Transverse colon (tissue), 4 donors: ENCODE data around the gene LMAN1. TPM values are rescaled to one million over a fixed set of nuclear protein-coding genes. Genes with fewer than 3 reads are reported as not detected.

Experiments used
- DNase-seq: peaks from one replicate; pipeline ENCODE4 v3.0.0-alpha.2; 2019
- H3K27ac ChIP-seq, 4 donors: fragments of 200-600 bp; sonication (generic); 2 replicates each; pipeline ENCODE4 v1.5.1; 2016 to 2018; ENCODE audit warnings: inconsistent platforms in 4 of 4
- H3K27me3 ChIP-seq: fragments of 200-600 bp; sonication (generic); 2 replicates; pipeline ENCODE4 v1.5.1; 2017; ENCODE audit warnings: inconsistent platforms
- H3K36me3 ChIP-seq, 4 donors: fragments of 200-600 bp; sonication (generic); 2 replicates each; pipeline ENCODE4 v1.5.1; 2017 to 2019; ENCODE audit warnings: inconsistent platforms in 4 of 4
- H3K4me1 ChIP-seq, 4 donors: fragments of 200-600 bp; sonication (generic); 2 replicates each; pipeline ENCODE4 v1.5.1; 2017 to 2020; ENCODE audit warnings: inconsistent platforms in 4 of 4
- H3K4me3 ChIP-seq, 4 donors: fragments of 200-600 bp; sonication (generic); 1 replicate in 1 of 4; 2 replicates in 3 of 4; pipeline versions ENCODE4 v1.5.1 to v1.6.1; 2017 to 2019; ENCODE audit warnings: inconsistent platforms in 4 of 4
- H3K9me3 ChIP-seq, 2 donors: fragments of 200-600 bp; sonication (generic); 2 replicates each; pipeline ENCODE4 v1.5.1; 2017 to 2019; ENCODE audit warnings: inconsistent platforms in 2 of 2
- EP300 ChIP-seq: sonication (generic); formaldehyde crosslinking; IDR thresholded peaks from one replicate; pipeline ENCODE4 v1.6.1; 2017; ENCODE audit warnings: antibody characterized with exemption, low read depth
- POLR2A ChIP-seq: fragments of 450-650 bp; IDR thresholded peaks from one replicate; pipeline ENCODE4 v1.6.1; 2016; ENCODE audit warnings: antibody characterized with exemption, mild to moderate bottlenecking, moderate library complexity
- POLR2AphosphoS5 ChIP-seq, 3 donors: sonication (generic); formaldehyde crosslinking; IDR thresholded peaks; one replicate each; pipeline ENCODE4 v1.6.1; 2016; ENCODE audit warnings: antibody characterized with exemption in 3 of 3
- WGBS, 2 donors: methylation state at CpG; one replicate each; pipeline ENCODE4 v1.1.5; 2018; ENCODE audit warnings: low coverage in 1 of 2; 5-methylcytosine and 5-hydroxymethylcytosine counted together
- in situ Hi-C, 4 donors: fragments of 200-750 bp; cut with MboI; loops; one replicate each; pipeline versions ENCODE4 v1.15.0 to v1.15.1; 2017; ENCODE audit warnings: low sequenced_read_pairs in 3 of 4, low pct_ligation_motif_present in 1 of 4, low pct_unique_long_range_greater_than_20kb in 1 of 4
- intact Hi-C: fragments of 100-400 bp; cut with DNase I; formaldehyde crosslinking; loops from one replicate; pipeline ENCODE4 v1.15.1; 2023; ENCODE audit warnings: low total_unique reads
- total RNA-seq, 4 donors: library from RNA; depleted of rRNA; stranded (reverse); fragments of >200 nt; gene quantifications; one replicate each; pipeline ENCODE4 v1.1.0, GENCODE V29; 2016
- TF ChIP-seq, protein P1 (sequence below), 5 experiments: fragments of 200-600 bp in 3 of 5; fragments of 450-650 bp in 2 of 5; sonication (generic) in 3 of 5; IDR thresholded peaks; 1 replicate in 2 of 5; 2 replicates in 3 of 5; pipeline ENCODE4 v1.5.1; 2016 to 2017; ENCODE audit warnings: antibody characterized with exemption in 5 of 5, inconsistent platforms in 3 of 5, mild to moderate bottlenecking in 2 of 5, moderate library complexity in 1 of 5

LMAN1 gene
- total RNA-seq, 4 donors from 2014 or later, result 27.1 to 80.8 (median 49.0) TPM

DNA sequence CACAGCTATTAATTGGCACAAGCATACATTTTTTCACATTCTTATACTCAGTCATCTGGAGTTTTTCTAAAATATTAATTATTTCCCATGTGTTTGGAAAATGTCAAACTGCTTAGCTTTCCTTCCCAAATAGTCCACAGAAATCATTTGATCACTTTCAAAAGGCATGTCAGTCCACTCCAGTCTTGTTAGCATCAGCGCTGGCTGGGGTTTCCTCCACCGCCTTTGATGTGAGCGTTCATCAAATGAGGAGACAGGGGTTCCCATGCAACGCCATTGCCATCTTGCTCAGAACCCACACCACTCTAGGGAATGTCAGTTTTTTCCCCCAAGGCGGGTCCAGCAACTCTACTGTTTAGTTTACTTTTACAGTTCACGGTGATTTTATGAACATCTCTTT is 72.7 kb downstream of the LMAN1 start:
- Histone ChIP-seq H3K9me3 (no peaks in the 10 kb centered on the region), H3K4me3 (no peak overlapping the region), H3K36me3 (no peaks in the 10 kb centered on the region), H3K4me1 (no peaks in the 10 kb centered on the region), H3K27ac (no peak overlapping the region), H3K27me3 (peaks cover 18% of the 10 kb centered on the region)
- TF ChIP-seq POLR2AphosphoS5 (IDR thresholded peaks at IDR 0.05) (no peak), POLR2A (no peak), EP300 (no peak)
- TF ChIP-seq, protein P1, sequence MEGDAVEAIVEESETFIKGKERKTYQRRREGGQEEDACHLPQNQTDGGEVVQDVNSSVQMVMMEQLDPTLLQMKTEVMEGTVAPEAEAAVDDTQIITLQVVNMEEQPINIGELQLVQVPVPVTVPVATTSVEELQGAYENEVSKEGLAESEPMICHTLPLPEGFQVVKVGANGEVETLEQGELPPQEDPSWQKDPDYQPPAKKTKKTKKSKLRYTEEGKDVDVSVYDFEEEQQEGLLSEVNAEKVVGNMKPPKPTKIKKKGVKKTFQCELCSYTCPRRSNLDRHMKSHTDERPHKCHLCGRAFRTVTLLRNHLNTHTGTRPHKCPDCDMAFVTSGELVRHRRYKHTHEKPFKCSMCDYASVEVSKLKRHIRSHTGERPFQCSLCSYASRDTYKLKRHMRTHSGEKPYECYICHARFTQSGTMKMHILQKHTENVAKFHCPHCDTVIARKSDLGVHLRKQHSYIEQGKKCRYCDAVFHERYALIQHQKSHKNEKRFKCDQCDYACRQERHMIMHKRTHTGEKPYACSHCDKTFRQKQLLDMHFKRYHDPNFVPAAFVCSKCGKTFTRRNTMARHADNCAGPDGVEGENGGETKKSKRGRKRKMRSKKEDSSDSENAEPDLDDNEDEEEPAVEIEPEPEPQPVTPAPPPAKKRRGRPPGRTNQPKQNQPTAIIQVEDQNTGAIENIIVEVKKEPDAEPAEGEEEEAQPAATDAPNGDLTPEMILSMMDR (IDR thresholded peaks at IDR 0.05), result no peak
- WGBS, 2 donors, result 55 to 60% methylated on average over 3 to 6 of the region's 6 CpGs
- DNase-seq, result no peak
- intact Hi-C loops (no loop called here), in situ Hi-C loops (no loop called here)

DNA sequence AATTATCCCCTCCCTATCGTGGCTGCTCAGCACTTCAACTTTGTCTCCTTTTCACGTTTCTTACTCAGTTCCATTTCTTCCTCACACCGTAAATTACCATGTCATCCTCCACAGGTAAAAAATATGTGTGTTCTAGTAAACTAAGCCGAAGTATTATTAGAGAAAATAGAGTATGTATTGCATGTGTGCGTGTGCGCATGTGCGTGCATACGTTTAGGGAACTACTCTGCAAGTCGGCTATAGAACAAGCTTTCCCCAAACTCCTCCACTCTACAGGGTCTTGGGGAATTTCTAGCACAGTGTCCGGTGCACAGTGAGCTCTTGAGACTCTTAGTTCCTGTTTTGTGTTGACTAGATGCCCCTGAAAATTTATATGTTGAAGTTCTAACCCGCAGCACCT is 76.7 kb downstream of the LMAN1 start:
- H3K4me3 ChIP-seq, result no peak overlapping the region
- H3K36me3 ChIP-seq, result no peaks in the 10 kb centered on the region
- H3K4me1 ChIP-seq, result no peaks in the 10 kb centered on the region
- DNase-seq, result no peak
- H3K9me3 ChIP-seq, result no peaks in the 10 kb centered on the region
- in situ Hi-C loops, result no loop called here
- H3K27ac ChIP-seq, result no peak overlapping the region
- peaks cover 38% of the 10 kb centered on the region for H3K27me3 ChIP-seq
- intact Hi-C loops, result no loop called here
- TF ChIP-seq POLR2AphosphoS5 (IDR thresholded peaks at IDR 0.05) (no peak), POLR2A (no peak), EP300 (no peak)
- TF ChIP-seq, protein P1 (IDR thresholded peaks at IDR 0.05), result no peak
- 81 to 89% methylated on average over 8 to 11 of the region's 11 CpGs for WGBS, 2 donors

DNA sequence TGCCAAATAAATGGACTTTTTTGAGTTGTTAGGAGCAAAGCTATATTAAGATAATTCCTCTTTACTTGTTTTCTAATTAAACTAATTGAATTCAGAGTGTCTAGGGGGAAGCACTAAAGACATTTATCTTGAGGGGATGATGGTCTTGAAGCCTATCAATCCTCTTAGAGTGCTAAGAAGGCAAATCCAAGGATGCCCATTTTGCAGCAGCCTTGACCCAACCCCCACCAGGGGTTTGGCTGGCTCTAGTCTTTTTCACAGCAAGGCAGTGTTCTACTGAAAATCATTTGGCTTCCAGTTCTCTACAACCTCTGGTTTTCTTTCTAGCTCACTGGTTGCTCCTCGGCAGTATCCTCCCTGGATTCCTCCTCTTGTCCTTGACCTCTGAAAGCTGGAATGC is 79.3 kb downstream of the LMAN1 start:
- H3K4me1 ChIP-seq, result no peaks in the 10 kb centered on the region
- 43% methylated on average over 1 of the region's 1 CpG; no CpG with 5 or more reads in 1 of the 2 donors for WGBS, 2 donors
- H3K4me3 ChIP-seq, result no peak overlapping the region
- H3K36me3 ChIP-seq, result no peaks in the 10 kb centered on the region
- H3K27me3 ChIP-seq, result peaks cover 63% of the 10 kb centered on the region
- no peak for DNase-seq
- H3K9me3 ChIP-seq, result no peaks in the 10 kb centered on the region
- in situ Hi-C loops, result no loop called here
- TF ChIP-seq POLR2AphosphoS5 (IDR thresholded peaks at IDR 0.05), result no peak
- no peak for TF ChIP-seq EP300
- TF ChIP-seq, protein P1 (IDR thresholded peaks at IDR 0.05), result no peak
- TF ChIP-seq POLR2A, result no peak
- no peak overlapping the region for H3K27ac ChIP-seq
- intact Hi-C loops, result no loop called here

DNA sequence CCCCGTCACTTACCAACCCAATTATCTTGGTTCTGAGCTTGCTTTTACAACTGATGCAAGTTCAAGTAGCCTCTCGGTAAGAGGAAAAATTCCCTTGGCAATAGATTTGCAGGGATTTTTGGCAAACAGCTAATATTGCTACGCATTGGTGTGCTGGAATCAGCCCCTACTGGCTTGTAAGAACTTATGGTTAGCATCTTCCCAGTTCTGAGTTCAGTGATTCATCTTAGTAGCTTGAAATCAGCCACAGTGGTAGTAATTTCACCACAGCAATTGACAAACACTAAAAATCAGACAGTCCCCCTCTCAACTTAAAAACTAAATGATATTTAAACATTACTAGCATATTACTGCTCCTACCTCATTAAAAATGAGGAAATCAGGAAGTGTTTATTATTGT is 79.9 kb downstream of the LMAN1 start:
- H3K36me3 ChIP-seq, result no peaks in the 10 kb centered on the region
- no peak overlapping the region for H3K27ac ChIP-seq
- no peak for TF ChIP-seq POLR2AphosphoS5 (IDR thresholded peaks at IDR 0.05)
- TF ChIP-seq, protein P1 (IDR thresholded peaks at IDR 0.05), result no peak
- TF ChIP-seq POLR2A, result no peak
- no peak for TF ChIP-seq EP300
- no peak for DNase-seq
- H3K9me3 ChIP-seq, result no peaks in the 10 kb centered on the region
- intact Hi-C loops, result no loop called here
- 66% methylated on average over 3 of the region's 3 CpGs; no CpG with 5 or more reads in 1 of the 2 donors for WGBS, 2 donors
- in situ Hi-C loops, result no loop called here
- H3K4me3 ChIP-seq, result no peak overlapping the region
- H3K4me1 ChIP-seq, result no peaks in the 10 kb centered on the region
- peaks cover 68% of the 10 kb centered on the region for H3K27me3 ChIP-seq
